Stimulated activated CD8-positive, alpha-beta memory T cell treated with anti-CD3 and anti-CD28 coated beads, Interleukin-4, amount 100 ng/mL, for 1 hour (primary cell): ENCODE results near the gene FYB1.
"Not testable (repeated sequence)": the region's sequence is repeated elsewhere in the genome, so short reads cannot be mapped to it uniquely, and the experiment has no call there.

Experiments used
- DNase-seq, 2 donors: peaks; one replicate each; pipeline ENCODE4 v3.0.0-alpha.2; 2020; ENCODE audit warnings: low read depth in 2 of 2, low spot score in 1 of 2

Gene FYB1

GRCh38 chr5:39219437-39219836 is at the start of gene FYB1:
TSS of gene FYB1 (minus strand) at chr5:39219563. CDS start at chr5:39202960, 16,603 bp downstream.
- no peak for DNase-seq

- no peak for DNase-seq
Measured at GRCh38 chr5:39267186-39267585, 47.8 kb upstream of the FYB1 start.

GRCh38 chr5:39266442-39266841 is 47.1 kb upstream of the FYB1 start:
- no peak for DNase-seq

GRCh38 chr5:39264528-39264927 is 45.2 kb upstream of the FYB1 start:
- DNase-seq = no peak

- DNase-seq = no peak
Measured at GRCh38 chr5:39262981-39263380, 43.6 kb upstream of the FYB1 start.

- DNase-seq = no peak
Measured at GRCh38 chr5:39260095-39260494, 40.7 kb upstream of the FYB1 start.

- no peak for DNase-seq
Measured at GRCh38 chr5:39257554-39257953, 38.2 kb upstream of the FYB1 start.

GRCh38 chr5:39256477-39257235 is 37.3 kb upstream of the FYB1 start:
- no peak for DNase-seq

- no peak for DNase-seq
Measured at GRCh38 chr5:39255406-39255805, 36.0 kb upstream of the FYB1 start.

- no peak for DNase-seq
Measured at GRCh38 chr5:39254671-39255070, 35.3 kb upstream of the FYB1 start.

- no peak for DNase-seq
Measured at GRCh38 chr5:39253196-39253595, 33.8 kb upstream of the FYB1 start.

GRCh38 chr5:39249564-39250274 is 30.4 kb upstream of the FYB1 start:
- DNase-seq = no peak

- no peak for DNase-seq
Measured at GRCh38 chr5:39249069-39249468, 29.7 kb upstream of the FYB1 start.

GRCh38 chr5:39240750-39241149 is 21.4 kb upstream of the FYB1 start:
- no peak for DNase-seq

- DNase-seq = no peak
Measured at GRCh38 chr5:39238366-39239105, 19.2 kb upstream of the FYB1 start.

- no peak for DNase-seq
Measured at GRCh38 chr5:39236718-39237117, 17.4 kb upstream of the FYB1 start.

- no peak for DNase-seq
Measured at GRCh38 chr5:39235648-39236047, 16.3 kb upstream of the FYB1 start.

GRCh38 chr5:39234494-39234893 is 15.1 kb upstream of the FYB1 start:
- not testable (repeated sequence) for DNase-seq

- DNase-seq = no peak
Measured at GRCh38 chr5:39233783-39234182, 14.4 kb upstream of the FYB1 start.

GRCh38 chr5:39231705-39232525 is 12.6 kb upstream of the FYB1 start:
- no peak for DNase-seq

- no peak for DNase-seq
Measured at GRCh38 chr5:39228596-39228995, 9.2 kb upstream of the FYB1 start.
